Karpas-422 (cell line): Measurements from ENCODE around the gene ZNF724. TPM values are rescaled to one million over a fixed set of nuclear protein-coding genes. Genes with fewer than 3 reads are reported as not detected.
"Not testable (repeated sequence)": the region's sequence is repeated elsewhere in the genome, so short reads cannot be mapped to it uniquely, and the experiment has no call there.

Source experiments
- DNase-seq: peaks from one replicate; pipeline ENCODE4 v3.0.0-alpha.2; 2015
- H2AFZ ChIP-seq: fragments of 200-600 bp; sonication (generic); 2 replicates; pipeline ENCODE4 v1.6.1; 2014; ENCODE audit warnings: antibody characterized with exemption, low read length, mixed read lengths
- H3K27ac ChIP-seq: fragments of 200-600 bp; sonication (generic); 2 replicates; pipeline ENCODE4 v1.5.1; 2014; ENCODE audit warnings: mild to moderate bottlenecking, low read length, moderate library complexity
- H3K27me3 ChIP-seq: fragments of 200-600 bp; sonication (generic); 2 replicates; pipeline ENCODE4 v1.6.1; 2014; ENCODE audit warnings: low read length, mixed read lengths
- H3K36me3 ChIP-seq: fragments of 200-600 bp; sonication (generic); 2 replicates; pipeline ENCODE4 v1.6.1; 2014; ENCODE audit warnings: low read length, mixed read lengths; ENCODE audit not compliant: insufficient read depth
- H3K4me1 ChIP-seq: fragments of 200-600 bp; sonication (generic); 2 replicates; pipeline ENCODE4 v1.6.1; 2014; ENCODE audit warnings: mild to moderate bottlenecking, low read length, mixed read lengths
- H3K4me2 ChIP-seq: fragments of 200-600 bp; sonication (generic); 2 replicates; pipeline ENCODE4 v1.6.1; 2014; ENCODE audit warnings: low read length, low read depth, mild to moderate bottlenecking; ENCODE audit not compliant: poor library complexity, severe bottlenecking
- H3K4me3 ChIP-seq: fragments of 200-600 bp; sonication (generic); 2 replicates; pipeline ENCODE4 v1.5.1; 2014; ENCODE audit warnings: mild to moderate bottlenecking, antibody characterized with exemption, low read length, mixed read lengths
- H3K79me2 ChIP-seq: fragments of 200-600 bp; sonication (generic); 2 replicates; pipeline ENCODE4 v1.6.1; 2014; ENCODE audit warnings: mild to moderate bottlenecking, low read length, mixed read lengths
- H3K9ac ChIP-seq: fragments of 200-600 bp; sonication (generic); 2 replicates; pipeline ENCODE4 v1.6.0; 2014; ENCODE audit warnings: low read length
- H3K9me2 ChIP-seq: fragments of 200-600 bp; sonication (generic), shearing (Covaris generic); replicated peaks from 2 replicates; pipeline ENCODE4 v1.6.0; 2014; ENCODE audit warnings: mild to moderate bottlenecking, low read length, moderate library complexity; ENCODE audit not compliant: insufficient read depth
- H3K9me3 ChIP-seq: fragments of 300-700, 200-600 bp; sonication (generic); 2 replicates; pipeline ENCODE4 v1.6.1; 2014; ENCODE audit warnings: low read length, mixed read lengths
- H4K20me1 ChIP-seq: fragments of 200-600 bp; sonication (generic); 2 replicates; pipeline ENCODE4 v1.6.1; 2014; ENCODE audit warnings: mild to moderate bottlenecking, antibody characterized with exemption, low read length, low read depth; ENCODE audit not compliant: insufficient read depth
- total RNA-seq: library from RNA; depleted of rRNA; stranded (reverse); fragments of >200 nt; shearing (Covaris generic); gene quantifications from 2 replicates; pipeline ENCODE4 v1.2.3, GENCODE V29; 2014; ENCODE audit warnings: low replicate concordance; rRNA removed

Gene ZNF724
- total RNA-seq = 9.2 and 10.8 TPM in 2 replicates

DNA sequence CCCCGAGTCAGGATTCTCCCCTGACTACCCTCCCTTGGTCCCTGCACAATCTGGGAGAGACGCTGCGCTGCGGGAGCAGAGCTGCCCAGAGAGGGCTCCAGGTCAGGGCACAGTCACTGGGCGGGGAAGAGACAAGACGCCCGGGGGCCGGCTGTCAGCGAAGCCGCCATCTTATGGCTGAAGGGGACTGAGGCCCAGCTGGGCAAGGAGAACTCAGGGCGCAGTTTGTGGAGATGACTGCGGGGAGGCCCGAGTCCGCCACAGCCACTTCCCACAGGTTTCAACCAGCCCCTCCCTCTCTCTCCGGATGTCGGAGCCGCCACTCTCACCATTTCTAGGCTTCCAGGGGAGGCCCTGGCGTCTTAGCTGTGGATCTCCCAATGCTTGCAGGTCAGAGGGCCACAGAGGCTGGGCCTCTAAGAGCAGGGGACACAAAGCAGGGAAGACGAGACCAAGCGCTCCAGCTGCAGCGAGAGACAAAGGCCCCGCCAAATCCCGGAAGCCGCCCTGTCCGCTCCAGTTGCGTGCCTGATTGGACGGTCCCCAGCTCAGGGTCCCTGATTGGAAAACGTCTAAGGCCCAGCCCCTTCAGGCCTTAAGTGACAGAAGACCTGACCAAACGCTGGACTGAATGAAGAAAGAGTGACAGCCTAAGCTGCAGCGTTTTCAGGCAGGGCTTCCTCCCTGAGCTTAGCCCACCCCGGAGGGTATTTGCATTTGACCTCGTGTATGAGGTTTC lies at the start of gene ZNF724:
TSS of gene ZNF724 (minus strand) at position 484 of the 739 bp plus-strand sequence. CDS start at position 332, 152 bp downstream.
- Histone ChIP-seq H3K27ac (peak within 1 kb of the TSS; percentile 78), H3K27me3 (no peaks in the 10 kb centered on the region), H3K9me3 (peaks cover 21% of the 10 kb centered on the region), H3K9ac (peak within 1 kb of the TSS; percentile 89), H3K36me3 (peaks cover 36% of the 10 kb centered on the region), H3K9me2 (no peaks in the 10 kb centered on the region), H2AFZ (0 out of 2 replicates have a peak within 1 kb of the TSS, but pooled peaks have one; percentile 23), H3K4me1 (peaks cover 6% of the 10 kb centered on the region), H4K20me1 (no peaks in the 10 kb centered on the region), H3K79me2 (peaks cover 49% of the 10 kb centered on the region), H3K4me2 (peak within 1 kb of the TSS; percentile 75), H3K4me3 (peak within 1 kb of the TSS; percentile 95)
- DNase-seq = peak; percentile 99

DNA sequence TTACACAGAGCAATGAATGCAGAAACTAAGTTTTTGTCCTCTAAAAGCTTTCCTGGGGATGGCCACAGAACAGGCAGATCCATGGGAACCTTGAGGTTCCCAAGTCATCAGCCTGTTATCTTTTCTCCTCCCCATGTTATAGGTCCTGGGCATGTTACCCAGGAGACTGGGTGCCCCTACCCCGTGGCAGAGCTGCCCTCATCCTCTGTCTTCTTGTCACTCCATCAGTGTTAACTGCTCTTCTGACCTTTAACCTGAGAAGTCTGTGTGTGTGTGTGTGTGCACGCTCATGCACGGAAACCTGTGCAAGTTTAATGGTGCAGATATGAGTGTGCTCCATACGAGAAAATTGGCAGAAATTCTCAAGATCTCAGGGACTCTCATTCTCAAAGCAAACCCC lies 43.9 kb upstream of the ZNF724 start:
- H3K27ac ChIP-seq = no peak overlapping the region
- H3K9me3 ChIP-seq = 0 out of 2 replicates have a peak, but pooled peaks cover 7% of the 10 kb centered on the region
- no peaks in the 10 kb centered on the region for H4K20me1 ChIP-seq
- no peaks in the 10 kb centered on the region for H3K36me3 ChIP-seq
- no peak overlapping the region for H2AFZ ChIP-seq
- H3K27me3 ChIP-seq = no peaks in the 10 kb centered on the region
- H3K4me1 ChIP-seq = no peaks in the 10 kb centered on the region
- no peak overlapping the region for H3K9ac ChIP-seq
- no peak overlapping the region for H3K4me2 ChIP-seq
- H3K9me2 ChIP-seq = no peaks in the 10 kb centered on the region
- no peaks in the 10 kb centered on the region for H3K79me2 ChIP-seq
- DNase-seq = no peak
- no peak overlapping the region for H3K4me3 ChIP-seq

DNA sequence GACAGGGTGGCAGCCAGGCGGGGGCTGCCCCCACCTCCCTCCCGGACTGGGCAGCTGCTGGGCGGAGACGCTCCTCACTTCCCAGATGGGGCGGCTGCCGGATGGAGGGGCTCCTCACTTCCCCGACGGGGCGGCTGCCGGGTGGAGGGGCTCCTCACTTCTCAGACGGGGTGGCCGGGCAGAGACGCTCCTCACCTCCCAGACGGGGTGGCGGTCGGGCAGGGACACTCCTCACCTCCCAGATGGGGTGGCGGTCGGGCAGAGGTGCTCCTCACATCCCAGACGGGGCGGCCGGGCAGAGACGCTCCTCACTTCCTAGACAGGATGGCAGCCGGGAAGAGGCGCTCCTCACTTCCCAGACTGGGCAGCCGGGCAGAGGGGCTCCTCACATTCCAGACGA lies 39.8 kb upstream of the ZNF724 start:
- not testable (repeated sequence) for H3K4me3 ChIP-seq, H3K9me2 ChIP-seq, H3K36me3 ChIP-seq, H3K9me3 ChIP-seq, H2AFZ ChIP-seq, H3K27me3 ChIP-seq, H3K27ac ChIP-seq, H3K79me2 ChIP-seq, H3K9ac ChIP-seq, H3K4me1 ChIP-seq, H3K4me2 ChIP-seq, DNase-seq, H4K20me1 ChIP-seq

DNA sequence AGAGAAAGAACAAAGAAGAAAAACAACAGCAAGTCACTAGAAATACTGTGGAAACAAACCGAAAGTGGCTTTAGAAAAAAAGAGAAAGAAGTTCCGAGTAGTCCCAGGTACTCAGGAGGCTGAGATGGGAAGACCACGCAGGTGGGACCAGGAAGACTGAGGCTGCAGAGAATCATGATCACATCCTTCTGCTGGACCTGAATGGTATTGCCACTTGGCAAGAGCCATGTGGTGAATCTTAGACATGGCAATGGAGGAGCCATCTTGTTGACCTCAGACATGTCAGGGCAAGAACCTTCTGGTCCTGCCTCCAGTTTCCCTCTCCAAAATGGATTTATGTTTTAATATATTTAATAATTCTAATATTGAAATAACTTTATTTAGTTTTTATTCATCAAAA lies 37.4 kb upstream of the ZNF724 start:
- no peak for DNase-seq
- H2AFZ ChIP-seq = no peak overlapping the region
- no peaks in the 10 kb centered on the region for H3K9me2 ChIP-seq
- H3K79me2 ChIP-seq = no peaks in the 10 kb centered on the region
- H3K4me2 ChIP-seq = no peak overlapping the region
- H3K9ac ChIP-seq = no peak overlapping the region
- H3K36me3 ChIP-seq = no peaks in the 10 kb centered on the region
- H3K4me3 ChIP-seq = no peak overlapping the region
- H3K9me3 ChIP-seq = peaks cover 8% of the 10 kb centered on the region; the same call in 1 of the 2 replicates
- H3K27me3 ChIP-seq = no peaks in the 10 kb centered on the region
- H3K4me1 ChIP-seq = no peaks in the 10 kb centered on the region
- H3K27ac ChIP-seq = no peak overlapping the region
- no peaks in the 10 kb centered on the region for H4K20me1 ChIP-seq

DNA sequence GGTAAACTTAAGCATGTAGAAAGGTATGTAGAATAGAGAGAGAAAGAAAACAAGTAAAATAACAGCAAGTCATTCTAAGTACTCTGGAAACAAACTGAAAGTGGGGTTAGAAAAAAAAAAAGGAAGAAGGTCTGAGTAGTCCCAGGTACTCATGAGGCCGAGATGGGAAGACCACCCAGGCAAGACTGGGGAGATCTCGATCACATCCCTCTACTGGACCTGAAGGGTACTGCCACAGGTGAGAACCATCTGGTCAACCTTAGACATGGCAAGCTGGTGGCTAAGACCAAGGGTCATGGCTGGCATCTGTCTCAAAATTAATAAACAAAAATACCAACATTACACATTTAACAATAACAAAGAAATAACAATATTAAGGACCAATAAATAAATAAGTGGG lies 36.3 kb upstream of the ZNF724 start:
- Histone ChIP-seq H3K4me1 (no peaks in the 10 kb centered on the region), H4K20me1 (no peaks in the 10 kb centered on the region), H3K4me2 (no peak overlapping the region), H3K9me2 (no peaks in the 10 kb centered on the region), H3K79me2 (no peaks in the 10 kb centered on the region), H2AFZ (no peak overlapping the region), H3K4me3 (no peak overlapping the region), H3K36me3 (no peaks in the 10 kb centered on the region), H3K9ac (no peak overlapping the region), H3K27me3 (no peaks in the 10 kb centered on the region), H3K9me3 (peaks cover 4% of the 10 kb centered on the region; the same call in 1 of the 2 replicates), H3K27ac (no peak overlapping the region)
- DNase-seq = peak; percentile 69

DNA sequence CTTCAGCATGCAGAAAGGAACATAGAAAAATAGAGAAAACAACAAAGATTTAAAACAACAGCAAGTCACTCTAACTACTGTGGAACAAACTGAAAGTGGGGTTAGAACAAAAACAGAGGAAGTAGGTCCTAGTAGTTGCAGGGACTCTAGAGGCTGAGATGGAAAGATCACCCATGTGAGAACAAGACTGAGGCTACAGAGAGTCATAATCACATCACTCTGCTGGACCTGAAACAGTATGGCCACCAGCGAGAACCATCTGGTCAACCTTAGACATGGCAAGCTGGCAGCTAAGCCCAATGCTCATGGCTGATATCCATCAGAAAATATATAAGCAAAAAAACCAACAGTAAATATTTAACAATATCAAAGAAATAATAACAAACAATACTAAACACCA lies 35.8 kb upstream of the ZNF724 start:
- Histone ChIP-seq H3K27ac (no peak overlapping the region), H3K9me2 (no peaks in the 10 kb centered on the region), H3K9me3 (peaks cover 4% of the 10 kb centered on the region; the same call in 1 of the 2 replicates), H3K4me3 (no peak overlapping the region), H3K4me2 (no peak overlapping the region), H4K20me1 (no peaks in the 10 kb centered on the region), H3K4me1 (no peaks in the 10 kb centered on the region), H2AFZ (no peak overlapping the region), H3K9ac (no peak overlapping the region), H3K27me3 (no peaks in the 10 kb centered on the region), H3K79me2 (no peaks in the 10 kb centered on the region), H3K36me3 (no peaks in the 10 kb centered on the region)
- DNase-seq = no peak

DNA sequence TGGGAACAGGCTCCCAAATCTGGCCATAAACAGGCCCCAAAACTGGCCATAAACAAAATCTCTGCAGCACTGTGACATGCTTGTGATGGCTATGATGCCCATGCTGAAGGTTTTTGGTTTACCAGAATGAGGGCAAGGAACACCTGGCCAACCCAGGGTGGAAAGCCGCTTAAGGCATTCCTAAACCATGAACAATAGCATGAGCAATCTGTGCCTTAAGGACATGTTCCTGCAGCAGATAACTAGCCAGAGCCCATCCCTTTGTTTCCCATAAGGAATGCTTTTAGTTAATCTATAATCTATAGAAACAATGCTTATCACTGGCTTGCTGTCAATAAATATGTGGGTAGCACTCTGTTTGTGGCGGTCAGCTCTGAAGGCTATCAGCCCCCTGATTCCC lies 35.1 kb upstream of the ZNF724 start:
- not testable (repeated sequence) for H2AFZ ChIP-seq, H3K4me3 ChIP-seq, DNase-seq, H3K79me2 ChIP-seq, H3K4me2 ChIP-seq, H3K9ac ChIP-seq, H3K4me1 ChIP-seq, H3K27ac ChIP-seq, H3K36me3 ChIP-seq, H3K27me3 ChIP-seq, H4K20me1 ChIP-seq, H3K9me2 ChIP-seq, H3K9me3 ChIP-seq

DNA sequence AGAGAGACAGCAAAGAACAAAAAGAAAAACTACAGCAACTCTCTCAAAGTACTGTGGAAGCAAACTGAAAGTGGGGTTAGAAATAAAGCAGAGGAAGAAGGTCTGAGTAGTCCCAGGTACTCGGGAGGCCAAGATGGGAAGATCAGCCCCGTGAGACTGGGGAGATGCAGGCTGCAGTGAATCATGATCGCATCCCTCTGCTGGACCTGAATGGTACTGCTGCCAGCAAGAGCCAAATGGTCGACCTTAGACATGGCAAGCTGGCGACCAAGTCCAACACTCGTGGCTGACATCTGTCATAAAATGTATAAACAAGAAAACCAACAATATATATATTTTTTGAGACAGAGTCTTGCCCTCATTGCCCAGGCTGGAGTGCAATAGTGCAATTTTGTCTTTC lies 33.7 kb upstream of the ZNF724 start:
- DNase-seq = peak; percentile 81
- no peak overlapping the region for H3K9ac ChIP-seq
- no peaks in the 10 kb centered on the region for H3K9me2 ChIP-seq
- H3K9me3 ChIP-seq = peaks cover 4% of the 10 kb centered on the region; the same call in 1 of the 2 replicates
- H3K4me2 ChIP-seq = no peak overlapping the region
- H3K27ac ChIP-seq = no peak overlapping the region
- no peaks in the 10 kb centered on the region for H3K4me1 ChIP-seq
- H3K36me3 ChIP-seq = no peaks in the 10 kb centered on the region
- H3K4me3 ChIP-seq = no peak overlapping the region
- H2AFZ ChIP-seq = no peak overlapping the region
- H3K27me3 ChIP-seq = no peaks in the 10 kb centered on the region
- H3K79me2 ChIP-seq = no peaks in the 10 kb centered on the region
- no peaks in the 10 kb centered on the region for H4K20me1 ChIP-seq
